Esophagus muscularis mucosa (tissue), 4 donors: ENCODE data around the gene ZNF768. TPM values are rescaled to one million over a fixed set of nuclear protein-coding genes. Genes with fewer than 3 reads are reported as not detected.
A peak's percentile ranks its signal among the peaks of the same experiment; 100 is the strongest.

Experiments used
- DNase-seq: peaks from one replicate; pipeline ENCODE4 v3.0.0-alpha.2; 2017; ENCODE audit errors: extremely low spot score
- H3K27ac ChIP-seq, 4 donors: fragments of 200-600 bp; sonication (generic); replicated peaks in 1 of 4; 1 replicate in 3 of 4; 2 replicates in 1 of 4; pipeline ENCODE4 v1.5.1; 2016 to 2019; ENCODE audit warnings: mild to moderate bottlenecking in 1 of 4
- H3K27me3 ChIP-seq, 4 donors: fragments of 200-600 bp; sonication (generic); one replicate each; pipeline versions ENCODE4 v1.5.1 to v1.6.0; 2016 to 2019
- H3K36me3 ChIP-seq, 4 donors: fragments of 200-600 bp; sonication (generic); one replicate each; pipeline ENCODE4 v1.5.1; 2016 to 2019
- H3K4me1 ChIP-seq, 4 donors: fragments of 200-600 bp; sonication (generic); one replicate each; pipeline ENCODE4 v1.5.1; 2016 to 2019
- H3K4me3 ChIP-seq, 4 donors: fragments of 200-600 bp; sonication (generic); 1 replicate in 2 of 4; 2 replicates in 2 of 4; pipeline ENCODE4 v1.5.1; 2016 to 2019; ENCODE audit warnings: mild to moderate bottlenecking in 4 of 4, moderate library complexity in 1 of 4
- H3K9me3 ChIP-seq, 4 donors: fragments of 200-600 bp; sonication (generic); 1 replicate in 3 of 4; 2 replicates in 1 of 4; pipeline ENCODE4 v1.5.1; 2016 to 2019
- CTCF ChIP-seq, 3 experiments: fragments of 200-600 bp in 2 of 3; fragments of 450-650 bp in 1 of 3; sonication (generic) in 2 of 3; IDR thresholded peaks; one replicate each; pipeline ENCODE4 v1.5.1; 2017 to 2019; ENCODE audit warnings: antibody characterized with exemption in 3 of 3, mild to moderate bottlenecking in 2 of 3, moderate library complexity in 1 of 3
- EP300 ChIP-seq: sonication (generic); formaldehyde crosslinking; IDR thresholded peaks from one replicate; pipeline ENCODE4 v1.6.1; 2017; ENCODE audit warnings: antibody characterized with exemption
- POLR2A ChIP-seq: fragments of 450-650 bp; IDR thresholded peaks from one replicate; pipeline ENCODE4 v1.6.1; 2017; ENCODE audit warnings: antibody characterized with exemption, moderate library complexity, mild to moderate bottlenecking, low read depth
- POLR2AphosphoS5 ChIP-seq, 2 donors: sonication (generic); formaldehyde crosslinking; IDR thresholded peaks; one replicate each; pipeline ENCODE4 v1.6.1; 2017; ENCODE audit warnings: antibody characterized with exemption in 2 of 2
- WGBS: methylation state at CpG from one replicate; pipeline ENCODE4 v1.1.5; 2018; 5-methylcytosine and 5-hydroxymethylcytosine counted together
- intact Hi-C: fragments of 100-400 bp; cut with DNase I; formaldehyde crosslinking; loops from one replicate; pipeline ENCODE4 v1.15.1; 2023
- total RNA-seq, 4 donors: library from RNA; depleted of rRNA; stranded (reverse); fragments of >200 nt; gene quantifications; one replicate each; pipeline versions ENCODE4 v1.1.0 to v1.2.1, GENCODE V29; 2016

Gene ZNF768
- total RNA-seq, 4 donors from 2014 or later = 46.9 to 91.5 (median 64.0) TPM

- H3K27ac ChIP-seq = peak overlapping the region in 2 of 4 donors; percentile 8 to 17
- 52% methylated on average over 10 of the region's 10 CpGs for WGBS
These were observed 29.7 kb upstream of the ZNF768 start for GRCh38 chr16:30556125-30556473.

GRCh38 chr16:30555315-30556124, 29.2 kb upstream of the ZNF768 start:
- intact Hi-C loops = no loop called here
- Histone ChIP-seq H3K27ac (no peak overlapping the region), H3K36me3 (peaks cover 14 to 40% (median 31%) of the 10 kb centered on the region in 4 donors), H3K4me3 (no peak overlapping the region), H3K4me1 (peaks cover 9 to 43% (median 33%) of the 10 kb centered on the region in 4 donors), H3K9me3 (no peaks in the 10 kb centered on the region), H3K27me3 (no peaks in the 10 kb centered on the region)
- WGBS = 96% methylated on average over 51 of the region's 69 CpGs
- TF ChIP-seq CTCF (IDR thresholded peaks at IDR 0.05) (no peak), POLR2AphosphoS5 (IDR thresholded peaks at IDR 0.05) (no peak)
- no peak for DNase-seq

More at GRCh38 chr16:30556125-30556473, 29.7 kb upstream of the ZNF768 start:
- no peaks in the 10 kb centered on the region for H3K9me3 ChIP-seq
- TF ChIP-seq CTCF (IDR thresholded peaks at IDR 0.05) = no peak
- no peak for TF ChIP-seq EP300
- TF ChIP-seq POLR2A = no peak
- no peak for TF ChIP-seq POLR2AphosphoS5 (IDR thresholded peaks at IDR 0.05)
- H3K27me3 ChIP-seq = no peaks in the 10 kb centered on the region
- peaks cover 9 to 47% (median 39%) of the 10 kb centered on the region in 4 donors for H3K4me1 ChIP-seq
- peaks cover 14 to 40% (median 31%) of the 10 kb centered on the region in 4 donors for H3K36me3 ChIP-seq
- no peak overlapping the region for H3K4me3 ChIP-seq
- intact Hi-C loops = no loop called here
- DNase-seq = no peak

- DNase-seq = no peak
- TF ChIP-seq EP300 (no peak), CTCF (IDR thresholded peaks at IDR 0.05) (no peak), POLR2AphosphoS5 (IDR thresholded peaks at IDR 0.05) (no peak), POLR2A (no peak)
- Histone ChIP-seq H3K27me3 (no peaks in the 10 kb centered on the region), H3K27ac (no peak overlapping the region), H3K4me1 (peaks cover 9 to 41% (median 32%) of the 10 kb centered on the region in 4 donors), H3K9me3 (no peaks in the 10 kb centered on the region), H3K36me3 (peaks cover 14 to 40% (median 31%) of the 10 kb centered on the region in 4 donors), H3K4me3 (no peak overlapping the region)
- 98% methylated on average over 7 of the region's 18 CpGs for WGBS
- intact Hi-C loops = no loop called here
These were observed 28.4 kb upstream of the ZNF768 start for GRCh38 chr16:30554557-30555314.

GRCh38 chr16:30553393-30553899, 27.1 kb upstream of the ZNF768 start:
- H3K9me3 ChIP-seq = no peaks in the 10 kb centered on the region
- H3K27me3 ChIP-seq = no peaks in the 10 kb centered on the region
- peaks cover 17 to 38% (median 25%) of the 10 kb centered on the region in 4 donors for H3K4me1 ChIP-seq
- H3K36me3 ChIP-seq = peaks cover 14 to 40% (median 31%) of the 10 kb centered on the region in 4 donors
- intact Hi-C loops = no loop called here
- TF ChIP-seq CTCF (IDR thresholded peaks at IDR 0.05) (no peak), POLR2AphosphoS5 (IDR thresholded peaks at IDR 0.05) (no peak), POLR2A (no peak), EP300 (no peak)
- H3K27ac ChIP-seq = no peak overlapping the region
- no peak for DNase-seq
- H3K4me3 ChIP-seq = no peak overlapping the region
- WGBS = 92% methylated on average over 2 of the region's 2 CpGs
